GM19328 (cell line): ENCODE results near the gene ZNF324.
"Not testable (repeated sequence)": the region's sequence is repeated elsewhere in the genome, so short reads cannot be mapped to it uniquely, and the experiment has no call there.

Source experiments
- ATAC-seq: cut with Tn5 transposase; IDR thresholded peaks from one replicate; pipeline ENCODE4 v1.9.1; 2021; ENCODE audit warnings: mild to moderate bottlenecking, moderate library complexity; ENCODE audit not compliant: unreplicated experiment

Gene ZNF324

DNA sequence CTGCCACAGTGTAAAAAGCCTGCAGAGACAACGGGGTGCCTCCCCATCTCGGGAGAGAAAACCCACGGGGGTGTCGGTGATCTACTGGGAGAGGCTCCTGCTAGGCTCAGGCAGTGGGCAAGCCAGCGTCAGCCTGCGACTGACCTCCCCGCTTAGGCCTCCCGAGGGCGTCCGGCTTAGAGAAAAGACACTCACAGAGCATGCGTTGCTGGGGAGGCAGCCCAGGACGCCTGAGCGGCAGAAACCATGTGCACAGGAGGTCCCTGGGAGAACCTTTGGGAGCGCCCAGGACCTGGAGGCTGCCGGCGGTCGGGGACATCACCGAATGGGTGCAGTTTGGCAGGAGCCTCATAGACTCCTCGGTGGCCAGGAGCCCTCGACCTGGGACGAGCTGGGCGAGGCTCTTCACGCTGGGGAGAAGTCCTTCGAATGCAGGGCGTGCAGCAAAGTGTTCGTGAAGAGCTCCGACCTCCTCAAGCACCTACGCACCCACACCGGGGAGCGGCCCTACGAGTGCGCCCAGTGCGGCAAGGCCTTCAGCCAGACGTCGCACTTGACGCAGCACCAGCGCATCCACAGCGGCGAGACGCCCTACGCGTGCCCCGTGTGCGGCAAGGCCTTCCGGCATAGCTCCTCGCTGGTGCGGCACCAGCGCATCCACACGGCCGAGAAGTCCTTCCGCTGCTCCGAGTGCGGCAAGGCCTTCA lies 4.1 kb downstream of the ZNF324 start:
- ATAC-seq, result not testable (repeated sequence)

DNA sequence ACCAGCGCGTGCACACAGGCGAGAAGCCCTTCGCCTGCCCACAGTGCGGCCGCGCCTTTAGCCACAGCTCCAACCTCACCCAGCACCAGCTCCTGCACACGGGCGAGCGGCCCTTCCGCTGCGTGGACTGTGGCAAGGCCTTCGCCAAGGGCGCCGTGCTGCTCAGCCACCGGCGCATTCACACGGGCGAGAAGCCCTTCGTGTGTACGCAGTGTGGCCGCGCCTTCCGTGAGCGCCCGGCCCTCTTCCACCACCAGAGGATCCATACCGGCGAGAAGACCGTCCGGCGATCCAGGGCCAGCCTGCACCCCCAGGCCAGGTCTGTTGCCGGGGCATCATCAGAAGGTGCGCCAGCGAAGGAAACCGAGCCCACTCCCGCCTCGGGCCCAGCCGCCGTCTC lies 4.9 kb downstream of the ZNF324 start:
- ATAC-seq, result no peak

DNA sequence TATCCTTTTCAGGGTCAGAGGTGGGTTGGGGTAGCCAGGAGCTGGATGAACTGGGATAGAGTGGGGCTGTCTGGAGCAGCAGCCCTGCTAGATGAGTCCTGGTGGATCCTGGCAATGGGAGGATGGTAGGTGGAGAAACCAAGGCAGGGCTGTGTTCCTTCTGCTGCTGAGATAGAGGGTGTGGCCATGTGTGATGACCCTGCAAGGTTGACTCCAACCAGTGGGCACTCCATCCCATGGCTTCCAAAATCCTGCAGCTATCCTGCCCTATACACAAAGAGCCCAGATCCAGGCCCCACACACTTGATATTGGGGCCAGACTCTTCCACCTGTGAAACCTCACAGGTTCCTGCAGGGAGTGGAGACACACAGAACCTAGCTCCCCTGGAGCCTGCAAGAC lies 6.9 kb downstream of the ZNF324 start:
- no peak for ATAC-seq

DNA sequence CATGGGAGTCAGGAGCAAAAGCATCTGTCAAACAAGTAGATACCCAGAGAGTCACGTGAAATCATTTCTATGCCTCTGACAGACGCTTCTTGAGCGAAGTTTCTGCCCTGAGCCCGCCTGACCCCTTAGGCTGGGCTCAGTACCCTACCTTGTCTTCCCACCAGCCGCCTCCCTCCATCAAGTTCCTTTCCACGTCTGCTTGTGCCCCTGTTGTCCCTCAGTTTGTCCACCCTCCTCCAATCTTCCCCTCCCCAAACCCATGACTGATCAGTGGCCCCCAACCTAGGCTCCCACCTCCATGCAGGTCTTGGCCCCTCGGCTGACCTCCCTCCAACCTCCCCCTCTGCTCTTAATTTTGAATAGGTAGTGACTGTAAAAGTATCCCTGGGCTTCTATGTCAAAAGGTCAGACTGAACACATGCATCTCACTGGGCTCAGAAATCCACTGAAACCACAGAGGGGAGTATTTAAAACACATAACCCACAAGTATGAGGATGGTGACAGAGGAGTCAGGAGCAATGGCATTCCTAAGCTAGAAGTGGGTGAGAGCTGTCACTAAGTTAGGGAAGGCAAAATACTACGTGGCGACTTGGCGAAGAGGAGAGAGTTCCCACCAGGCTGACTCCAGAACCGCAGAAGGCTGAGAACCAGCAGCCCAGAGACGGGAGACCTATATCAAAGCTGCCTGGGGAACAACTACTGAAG lies 7.6 kb downstream of the ZNF324 start:
- no peak for ATAC-seq

DNA sequence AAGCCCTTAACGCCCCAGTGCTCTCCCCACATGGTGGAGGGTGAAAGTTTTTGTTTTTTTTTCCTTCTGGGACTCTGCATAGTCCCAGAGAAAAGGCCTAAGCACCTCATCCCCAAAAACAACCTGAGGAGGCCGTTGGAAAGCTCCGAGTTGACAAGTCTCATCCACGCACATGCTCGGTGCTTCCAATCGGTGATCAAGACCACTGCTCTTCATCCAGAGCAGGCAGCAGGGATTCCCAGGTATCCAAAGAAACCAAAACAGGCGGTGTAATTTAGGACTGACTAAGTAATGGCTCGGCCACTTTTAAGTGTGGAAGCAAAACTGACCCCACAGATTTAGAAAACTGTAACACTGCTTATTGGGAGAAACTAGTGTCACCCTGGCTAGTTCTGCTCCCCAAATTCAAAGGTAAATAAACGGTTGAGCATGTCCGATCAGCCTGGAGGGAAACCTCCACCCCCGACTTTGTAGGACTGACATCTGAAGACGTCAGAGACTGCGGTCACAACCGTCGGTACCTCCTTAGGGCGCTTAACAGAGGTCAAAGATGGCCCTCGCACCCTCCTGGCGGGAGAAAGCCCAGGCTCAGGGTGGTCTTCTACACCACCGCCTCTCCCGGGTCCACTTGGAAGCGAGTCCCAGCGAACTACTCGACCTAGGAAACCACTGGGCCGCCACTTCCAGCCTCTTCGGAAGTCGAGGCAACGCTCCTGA lies 8.3 kb downstream of the ZNF324 start:
- no peak for ATAC-seq

DNA sequence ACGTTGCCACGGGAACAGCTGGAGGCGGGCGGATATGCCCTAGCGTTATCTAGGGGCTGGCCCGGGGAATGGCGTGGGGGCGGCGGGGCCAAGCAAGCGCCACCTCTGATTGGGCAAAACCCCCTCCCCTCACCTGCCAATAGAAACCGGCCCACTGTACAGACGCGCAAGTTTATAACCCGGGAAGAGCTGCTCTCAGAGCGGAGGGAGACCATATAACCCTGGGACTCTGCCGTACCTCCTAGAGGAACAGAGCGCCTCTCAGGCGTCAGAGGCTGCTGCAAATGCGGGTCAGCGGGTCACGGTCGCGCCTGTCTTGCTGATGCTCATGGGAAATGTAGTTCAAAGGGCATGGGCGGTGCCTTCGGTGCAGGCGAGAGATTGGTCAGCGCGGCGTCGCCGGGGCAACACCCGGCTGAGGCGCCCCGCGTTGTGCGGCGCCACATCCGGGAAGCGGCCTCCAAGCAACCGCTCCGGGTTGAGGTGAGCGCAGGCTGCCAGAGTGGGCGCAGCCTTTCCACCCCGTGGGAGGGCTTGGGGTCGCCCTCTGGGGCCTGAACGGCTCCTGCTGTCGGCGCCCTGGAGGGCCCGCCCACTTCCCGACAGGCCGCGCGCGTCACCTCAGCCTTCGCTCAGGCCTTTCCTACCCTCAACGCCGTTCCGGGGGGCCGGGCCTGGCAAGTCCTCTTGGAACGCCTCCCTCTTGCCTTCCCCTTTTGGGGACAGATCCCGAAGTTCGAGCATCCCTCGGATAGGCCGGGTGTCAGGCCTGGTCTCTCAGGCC lies 9.0 kb downstream of the ZNF324 start, which contains the start of gene ZNF446:
TSS of gene ZNF446 (plus strand) at position 639 of the 784 bp plus-strand sequence. CDS start 867 bp downstream, outside the sequence.
- ATAC-seq, result peak; percentile 88

DNA sequence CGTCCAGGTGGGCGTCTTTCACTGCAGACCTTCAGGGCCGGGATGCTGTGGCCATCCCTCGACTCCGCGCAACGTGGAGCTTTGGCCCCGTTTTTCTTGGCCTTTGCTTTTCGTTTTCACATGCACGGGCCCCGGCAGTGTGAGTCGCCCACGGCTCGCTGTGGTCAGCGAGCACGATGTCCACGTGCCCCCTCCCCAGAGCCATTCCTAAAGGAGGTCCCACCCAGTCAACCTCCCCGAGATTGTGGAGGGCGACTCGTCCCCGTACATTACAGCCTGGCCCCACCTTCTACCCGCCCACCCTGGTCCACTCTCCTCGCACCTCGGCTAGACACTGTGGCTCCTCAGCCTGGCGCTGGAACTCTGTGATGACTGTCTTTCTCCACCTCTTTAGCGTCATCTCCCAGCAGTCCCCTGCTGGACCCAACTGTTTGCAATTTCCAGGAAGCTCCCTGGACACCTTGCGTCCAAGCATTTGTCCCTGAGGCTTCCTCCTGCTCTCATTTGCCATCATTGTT lies 9.7 kb downstream of the ZNF324 start:
- no peak for ATAC-seq

DNA sequence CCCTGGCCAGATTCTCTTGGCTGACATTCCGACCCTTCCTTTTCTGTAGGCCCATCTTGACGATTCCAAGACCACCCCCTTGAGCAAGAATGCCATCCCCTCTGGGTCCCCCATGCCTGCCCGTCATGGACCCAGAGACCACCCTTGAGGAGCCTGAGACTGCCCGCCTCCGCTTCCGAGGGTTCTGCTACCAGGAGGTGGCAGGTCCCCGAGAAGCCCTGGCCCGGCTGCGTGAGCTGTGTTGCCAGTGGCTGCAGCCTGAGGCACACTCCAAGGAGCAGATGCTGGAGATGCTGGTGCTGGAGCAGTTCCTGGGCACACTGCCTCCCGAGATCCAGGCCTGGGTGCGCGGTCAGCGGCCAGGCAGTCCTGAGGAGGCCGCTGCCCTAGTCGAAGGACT lies 10.2 kb downstream of the ZNF324 start:
- no peak for ATAC-seq

DNA sequence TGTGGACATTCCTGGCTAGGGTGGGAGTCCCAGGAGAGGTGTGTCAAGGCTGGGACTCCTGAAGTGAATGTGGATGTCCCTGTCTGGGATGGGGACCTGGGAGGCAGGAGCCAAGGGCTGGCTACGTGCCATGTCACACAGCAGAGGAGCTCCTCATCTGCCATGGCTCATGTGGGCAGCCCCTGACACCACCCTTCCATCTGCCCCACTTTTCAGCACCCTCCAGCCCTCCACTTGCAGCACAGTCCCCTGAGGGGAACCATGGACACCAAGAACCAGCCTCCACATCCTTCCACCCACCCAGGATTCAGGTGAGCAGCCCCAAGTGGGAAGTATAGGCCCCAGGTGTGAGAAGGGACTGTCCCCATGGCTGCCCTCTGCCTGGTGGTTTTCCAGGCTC lies 11.0 kb downstream of the ZNF324 start:
- no peak for ATAC-seq

DNA sequence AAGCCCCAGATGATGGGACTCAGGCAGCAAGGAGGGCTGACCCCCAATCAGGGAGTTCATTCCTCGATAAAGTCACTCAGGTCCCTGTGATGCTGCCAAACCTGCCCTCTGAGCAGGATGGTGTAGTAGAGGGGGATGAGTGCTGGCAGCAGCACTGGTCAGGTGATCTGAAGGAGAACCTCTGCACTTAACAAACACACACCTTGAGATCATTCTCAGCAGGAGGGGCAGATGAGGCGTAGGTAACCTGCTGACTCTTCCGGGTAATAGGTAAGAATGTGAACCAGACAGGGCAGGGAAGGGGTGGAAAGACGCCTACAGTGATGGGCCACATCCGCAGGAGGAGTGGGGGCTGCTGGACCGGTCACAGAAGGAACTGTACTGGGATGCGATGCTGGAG lies 12.4 kb downstream of the ZNF324 start:
- no peak for ATAC-seq

DNA sequence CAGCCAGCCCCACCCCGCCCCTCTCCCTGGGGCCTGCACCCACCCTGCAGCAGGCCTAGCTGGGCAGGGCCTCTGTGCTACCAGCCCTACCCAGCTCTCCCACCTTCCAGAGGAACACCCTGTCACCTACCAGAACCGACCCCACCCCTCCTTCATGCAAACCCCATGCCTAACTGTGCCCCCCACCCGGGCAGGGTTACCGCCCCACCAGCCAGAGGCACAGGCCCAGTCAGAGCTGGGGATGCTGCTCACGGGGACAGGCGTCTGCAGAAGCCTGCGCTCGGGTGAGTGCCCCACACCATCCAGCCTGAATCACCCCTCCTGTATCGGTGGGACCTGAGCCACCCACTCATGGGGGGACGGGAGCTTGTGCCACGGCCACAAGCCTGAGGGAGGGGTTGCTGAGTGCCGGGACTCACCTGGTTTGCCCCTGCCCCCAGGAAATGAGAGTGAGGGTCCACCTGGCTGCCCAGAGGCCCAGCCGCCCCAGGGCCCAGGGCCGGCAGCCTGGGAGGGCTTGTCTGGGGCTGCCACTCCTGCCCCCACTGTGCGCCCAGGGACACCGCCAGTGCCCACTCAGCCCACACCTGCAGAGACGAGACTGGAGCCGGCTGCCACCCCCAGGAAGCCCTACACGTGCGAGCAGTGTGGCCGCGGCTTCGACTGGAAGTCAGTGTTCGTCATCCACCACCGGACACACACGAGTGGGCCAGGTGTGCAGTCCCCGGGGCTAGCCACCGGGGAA lies 13.0 kb downstream of the ZNF324 start:
- no peak for ATAC-seq

DNA sequence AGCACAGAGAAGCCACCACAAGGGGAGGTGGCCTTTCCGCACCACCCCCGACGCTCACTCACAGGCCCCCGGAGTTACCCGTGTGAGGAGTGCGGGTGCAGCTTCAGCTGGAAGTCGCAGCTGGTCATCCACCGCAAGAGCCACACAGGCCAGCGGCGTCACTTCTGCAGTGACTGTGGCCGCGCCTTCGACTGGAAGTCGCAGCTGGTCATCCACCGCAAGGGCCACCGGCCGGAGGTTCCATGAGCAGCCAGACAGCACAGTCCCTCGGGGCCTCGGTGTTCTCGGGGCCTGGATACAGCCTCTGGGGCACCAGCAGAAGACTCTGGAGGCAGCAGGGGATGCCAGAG lies 13.6 kb downstream of the ZNF324 start:
- no peak for ATAC-seq

DNA sequence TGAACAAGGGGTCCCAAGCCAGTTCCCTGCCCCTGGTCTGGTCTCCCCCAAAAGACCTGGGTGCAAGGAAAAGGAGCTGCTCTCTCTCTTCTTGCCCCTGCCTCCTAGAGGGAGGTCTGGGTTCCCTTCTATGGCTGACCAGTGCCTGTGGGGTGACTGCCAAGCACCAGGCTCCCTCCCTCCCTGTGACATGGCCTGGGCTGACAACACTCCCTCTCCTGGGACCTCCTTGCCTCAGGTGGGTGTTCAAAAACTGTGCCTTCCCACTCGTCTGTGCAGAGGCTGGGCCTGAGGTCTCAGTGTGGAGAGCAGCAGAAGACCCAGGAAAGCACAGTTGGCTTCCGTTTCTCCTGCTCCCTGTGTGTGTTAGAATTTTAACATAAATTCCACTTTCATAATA lies 14.0 kb downstream of the ZNF324 start:
- ATAC-seq, result no peak

DNA sequence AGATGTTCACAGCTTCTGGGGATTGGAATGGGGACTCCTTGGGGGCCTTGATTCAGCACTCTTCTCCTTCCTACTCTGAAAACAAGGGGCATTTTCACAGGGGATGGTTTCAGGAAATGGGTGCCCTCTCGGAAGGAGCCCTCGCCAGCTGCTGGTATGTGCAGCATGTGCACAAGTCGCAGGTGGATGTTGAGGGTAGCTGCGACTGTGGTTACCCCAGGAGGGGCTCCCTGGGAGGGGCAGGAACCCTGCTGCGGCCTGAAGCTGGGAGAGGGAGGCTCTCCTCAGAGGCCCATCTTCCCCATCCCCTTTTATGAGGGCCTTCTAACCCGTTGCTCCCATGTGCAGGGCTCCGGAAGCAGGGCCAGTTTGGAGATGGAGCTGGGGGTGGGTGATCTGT lies 15.5 kb downstream of the ZNF324 start:
- ATAC-seq, result no peak

DNA sequence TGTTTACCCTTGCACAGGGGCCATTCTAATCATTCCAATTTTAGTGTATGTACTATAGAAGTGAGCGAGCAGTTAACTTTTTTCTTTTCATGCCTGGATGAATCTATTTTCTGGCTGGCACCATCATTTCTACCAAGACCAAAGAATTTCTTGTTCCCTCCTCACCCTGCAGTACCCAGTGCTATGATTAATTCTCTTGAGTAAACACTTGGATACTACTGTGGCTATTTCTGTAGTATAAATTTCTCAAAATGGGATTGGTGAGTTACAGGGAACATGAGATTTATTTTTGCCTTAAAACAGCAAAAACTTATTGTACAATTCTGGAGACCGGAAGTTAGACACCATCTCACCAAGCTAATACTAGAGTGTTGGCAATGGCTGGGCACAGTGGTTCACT lies 16.9 kb downstream of the ZNF324 start:
- ATAC-seq, result no peak

DNA sequence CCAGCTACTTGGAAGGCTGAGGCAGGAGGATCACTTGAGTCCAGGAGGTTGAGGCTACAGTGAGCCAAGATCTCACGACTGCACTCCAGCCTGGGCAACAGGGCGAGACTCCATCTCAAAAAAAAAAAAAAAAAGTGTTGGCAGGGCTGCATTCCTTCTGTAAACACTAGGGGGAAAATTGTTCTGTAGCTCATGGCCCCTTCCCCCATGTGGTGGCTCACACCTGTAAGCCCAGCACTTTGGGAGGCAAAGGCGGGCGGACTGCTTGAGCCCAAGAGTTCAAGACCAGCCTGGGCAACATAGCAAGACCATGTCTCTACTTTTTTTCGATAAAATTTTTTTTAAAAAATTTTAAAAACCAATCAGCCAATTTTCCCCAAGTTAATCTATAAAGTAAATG lies 17.5 kb downstream of the ZNF324 start:
- ATAC-seq, result not testable (repeated sequence)

DNA sequence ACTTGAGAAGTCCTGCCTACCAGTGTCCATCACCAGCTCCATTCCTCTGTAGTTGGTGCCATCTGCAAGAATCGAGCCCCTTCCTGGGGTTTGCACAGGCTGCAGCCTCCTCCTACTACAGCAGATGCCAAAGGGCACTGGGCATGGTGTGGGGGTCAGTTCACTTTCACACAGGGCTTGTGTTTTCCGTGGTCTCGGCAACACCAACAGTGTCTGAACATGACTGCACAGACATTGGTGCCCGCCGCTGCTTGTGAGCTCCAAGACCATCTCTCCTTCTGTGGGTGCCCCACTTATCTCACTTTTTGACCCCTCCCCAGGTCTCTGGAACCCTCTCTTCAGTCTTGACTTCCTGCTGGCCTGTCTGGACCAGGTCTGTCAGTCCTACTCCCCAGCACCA lies 24.5 kb downstream of the ZNF324 start:
- no peak for ATAC-seq

DNA sequence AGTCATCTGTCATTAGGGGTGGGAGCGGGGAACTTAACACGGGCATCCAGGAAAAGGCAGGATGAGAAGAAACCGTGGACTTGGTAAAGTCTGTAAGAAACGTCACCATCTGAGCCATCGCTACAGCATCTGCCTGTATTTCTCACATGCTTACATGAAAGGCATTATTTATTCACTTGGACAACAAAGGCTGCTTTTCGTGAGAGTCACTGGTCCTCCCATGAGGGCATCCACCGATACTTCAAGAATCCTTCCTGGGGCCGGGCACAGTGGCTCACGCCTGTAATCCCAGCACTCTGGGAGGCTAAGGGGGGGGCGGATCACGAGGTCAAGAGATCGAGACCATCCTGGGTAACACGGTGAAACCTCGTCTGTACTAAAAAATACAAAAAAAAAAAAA lies 25.4 kb downstream of the ZNF324 start:
- ATAC-seq, result no peak

DNA sequence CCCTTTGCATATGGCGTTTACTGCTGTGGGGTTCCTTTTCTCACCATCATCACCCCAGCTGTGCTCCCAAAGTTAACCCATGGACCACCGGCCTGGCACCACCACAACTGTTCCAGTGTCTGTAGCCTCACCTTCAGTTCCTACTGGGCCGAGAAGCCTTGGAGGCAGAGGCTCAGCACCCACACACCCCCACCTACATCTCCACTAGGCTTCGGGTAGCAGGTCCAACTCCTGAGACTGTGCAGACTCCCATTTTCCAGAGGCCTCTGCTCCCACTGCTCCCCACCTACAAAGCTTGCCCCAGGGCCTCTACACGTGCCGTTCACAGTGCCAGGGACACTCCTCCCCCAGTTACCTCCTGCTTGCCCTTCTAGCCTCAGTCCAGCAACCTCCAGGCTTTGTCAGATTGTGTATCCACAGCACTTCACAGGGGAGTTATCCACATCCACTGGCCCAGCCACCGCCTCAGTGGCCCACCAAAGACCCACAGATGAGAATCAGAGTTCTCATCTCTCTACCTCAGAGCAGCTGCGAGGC lies 30.8 kb downstream of the ZNF324 start:
- ATAC-seq, result no peak
